ENCODE results near the gene GNGT1.
A peak's percentile ranks its signal among the peaks of the same experiment; 100 is the strongest.
"Not testable (repeated sequence)": the region's sequence is repeated elsewhere in the genome, so short reads cannot be mapped to it uniquely, and the experiment has no call there.

GNGT1 gene

GRCh38 chr7:93895859-93896600 lies 10.3 kb upstream of the GNGT1 start:
- no peak overlapping the region for H3K4me3 ChIP-seq (ENCODE audit: low read depth, low read length)
- peaks cover 9% of the 10 kb centered on the region for H3K27me3 ChIP-seq
- no peaks in the 10 kb centered on the region for H3K4me1 ChIP-seq
- TF ChIP-seq CTCF (IDR thresholded peaks at IDR 0.05; ENCODE audit: low read depth, low read length): no peak
- no peaks in the 10 kb centered on the region; the same call in 1 of the 2 replicates for H3K9me3 ChIP-seq
- no peak for DNase-seq
- no peaks in the 10 kb centered on the region for H3K36me3 ChIP-seq

- Histone ChIP-seq H3K9me3 (no peaks in the 10 kb centered on the region), H3K27me3 (no peaks in the 10 kb centered on the region; the same call in 1 of the 2 replicates), H3K4me1 (no peaks in the 10 kb centered on the region), H3K36me3 (no peaks in the 10 kb centered on the region), H3K4me3 (ENCODE audit: low read depth, low read length) (no peak overlapping the region)
- no peak for TF ChIP-seq CTCF (IDR thresholded peaks at IDR 0.05; ENCODE audit: low read depth, low read length)
- no peak for DNase-seq
Observed at GRCh38 chr7:93897680-93898079, 8.7 kb upstream of the GNGT1 start.

- no peak overlapping the region for H3K4me3 ChIP-seq (ENCODE audit: low read depth, low read length)
- no peaks in the 10 kb centered on the region for H3K9me3 ChIP-seq
- H3K4me1 ChIP-seq: no peaks in the 10 kb centered on the region
- TF ChIP-seq CTCF (IDR thresholded peaks at IDR 0.05; ENCODE audit: low read depth, low read length): peak; percentile 81
- DNase-seq: peak; percentile 17
- H3K36me3 ChIP-seq: no peaks in the 10 kb centered on the region
- H3K27me3 ChIP-seq: no peaks in the 10 kb centered on the region
Observed at GRCh38 chr7:93902777-93903423, 3.5 kb upstream of the GNGT1 start.

- no peak for DNase-seq
- no peaks in the 10 kb centered on the region for H3K27me3 ChIP-seq
- TF ChIP-seq CTCF (IDR thresholded peaks at IDR 0.05; ENCODE audit: low read depth, low read length): no peak
Observed at GRCh38 chr7:93910076-93910994, 4.0 kb downstream of the GNGT1 start.

GRCh38 chr7:93911242-93911641 lies 4.9 kb downstream of the GNGT1 start:
- not testable (repeated sequence) for H3K9me3 ChIP-seq; DNase-seq; H3K4me3 ChIP-seq (ENCODE audit: low read depth, low read length); H3K36me3 ChIP-seq; H3K27me3 ChIP-seq; H3K4me1 ChIP-seq

More at GRCh38 chr7:93910076-93910994, 4.0 kb downstream of the GNGT1 start:
- Histone ChIP-seq H3K4me3 (ENCODE audit: low read depth, low read length) (no peak overlapping the region), H3K36me3 (no peaks in the 10 kb centered on the region), H3K9me3 (no peaks in the 10 kb centered on the region), H3K4me1 (no peaks in the 10 kb centered on the region)

GRCh38 chr7:93911661-93912060 lies 5.3 kb downstream of the GNGT1 start:
- not testable (repeated sequence) for H3K4me3 ChIP-seq (ENCODE audit: low read depth, low read length); H3K27me3 ChIP-seq; H3K4me1 ChIP-seq; H3K9me3 ChIP-seq; H3K36me3 ChIP-seq; DNase-seq

Data from BE2C (cell line).